MCF 10A (cell line): ENCODE measurements around the gene RIMS4. TPM values are rescaled to one million over a fixed set of nuclear protein-coding genes. Genes with fewer than 3 reads are reported as not detected.

Source experiments
- BruUV-seq: library from RNA; stranded (reverse); fragments of 400-500 nt; replicated peaks from 2 replicates; lab custom pipeline; 2021; lab: Mats Ljungman, UMichigan
- CTCF ChIA-PET: fragments of 300-600 bp; sonication (Branson Sonifier 250); formaldehyde crosslinking; extraction: SDS; loops from one replicate; lab custom pipeline; 2021; ENCODE audit warnings: antibody characterized with exemption, inconsistent platforms; lab: Yijun Ruan, JAX
- POLR2A ChIA-PET: fragments of 300-600, 350-650 bp; sonication (Branson Sonifier 250); formaldehyde crosslinking; extraction: SDS; loops from one replicate; lab custom pipeline; 2020; ENCODE audit warnings: antibody characterized with exemption, inconsistent platforms; lab: Yijun Ruan, JAX
- DNase-seq: peaks from one replicate; pipeline ENCODE4 v3.0.0-alpha.2; 2018; ENCODE audit not compliant: unreplicated experiment
- H3K27ac Mint-ChIP-seq: one replicate; pipeline ENCODE4 v1.8.0; 2022; ENCODE audit warnings: mild to moderate bottlenecking, low read depth, mixed read lengths; ENCODE audit not compliant: unreplicated experiment
- H3K27me3 Mint-ChIP-seq: one replicate; pipeline ENCODE4 v1.8.0; 2022; ENCODE audit warnings: mixed read lengths; ENCODE audit not compliant: insufficient read depth, unreplicated experiment
- H3K36me3 Mint-ChIP-seq: one replicate; pipeline ENCODE4 v1.8.0; 2022; ENCODE audit warnings: mild to moderate bottlenecking, moderate library complexity, mixed read lengths; ENCODE audit not compliant: insufficient read depth, unreplicated experiment
- H3K4me1 Mint-ChIP-seq: one replicate; pipeline ENCODE4 v1.8.0; 2022; ENCODE audit warnings: mixed read lengths; ENCODE audit not compliant: insufficient read depth, unreplicated experiment
- H3K4me3 Mint-ChIP-seq: one replicate; pipeline ENCODE4 v1.8.0; 2022; ENCODE audit warnings: mild to moderate bottlenecking, moderate library complexity, mixed read lengths; ENCODE audit not compliant: unreplicated experiment
- H3K9me3 Mint-ChIP-seq: one replicate; pipeline ENCODE4 v1.8.0; 2022; ENCODE audit warnings: mixed read lengths; ENCODE audit not compliant: unreplicated experiment
- intact Hi-C: fragments of 100-400 bp; cut with micrococcal nuclease; formaldehyde crosslinking; loops from 2 replicates; pipeline ENCODE4 v1.14.1; 2022
- total RNA-seq: library from RNA; stranded (reverse); gene quantifications from 2 replicates; pipeline ENCODE4 v1.2.3, GENCODE V29; 2022
- TF ChIP-seq, protein P1 (sequence below): fragments of 200-600 bp; IDR thresholded peaks from one replicate; pipeline ENCODE4 v1.8.0; 2022; ENCODE audit warnings: antibody characterized with exemption, mild to moderate bottlenecking; ENCODE audit not compliant: unreplicated experiment

RIMS4 gene
- total RNA-seq, 1 experiment from 2014 or later, result not detected

DNA sequence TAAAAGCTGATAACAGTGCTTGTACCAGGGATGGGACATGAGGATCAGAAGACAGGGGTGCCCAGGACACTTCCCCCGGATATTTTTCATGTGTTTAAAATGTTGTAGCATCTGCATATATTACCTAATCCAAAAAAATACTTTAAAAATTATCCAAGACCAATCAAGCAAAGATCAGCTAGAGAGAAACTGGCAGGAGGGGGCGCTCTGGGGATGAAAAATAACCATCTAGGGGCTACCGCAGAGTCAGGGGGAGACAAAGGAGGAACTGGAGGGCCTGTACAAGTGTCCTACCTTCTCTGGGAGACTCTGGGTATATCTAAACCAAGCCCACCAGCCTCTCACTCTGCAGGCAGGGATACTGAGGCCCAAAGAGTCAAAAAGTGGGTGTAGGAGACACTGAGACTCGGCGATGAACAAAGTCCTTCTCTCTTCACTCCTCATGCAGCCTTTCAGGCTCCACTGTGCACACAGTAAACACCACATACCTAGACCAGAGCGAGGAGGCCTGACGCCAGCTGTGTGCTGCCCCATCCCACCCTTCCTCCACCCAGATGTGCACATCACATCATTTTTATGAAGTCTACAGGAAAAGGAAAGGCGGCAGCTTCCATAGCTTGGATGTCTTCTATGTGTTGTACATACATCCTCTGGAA lies 9.8 kb downstream of the RIMS4 start:
- no peak overlapping the region for H3K4me3 Mint-ChIP-seq
- no peak overlapping the region for H3K27ac Mint-ChIP-seq
- TF ChIP-seq, protein P1, sequence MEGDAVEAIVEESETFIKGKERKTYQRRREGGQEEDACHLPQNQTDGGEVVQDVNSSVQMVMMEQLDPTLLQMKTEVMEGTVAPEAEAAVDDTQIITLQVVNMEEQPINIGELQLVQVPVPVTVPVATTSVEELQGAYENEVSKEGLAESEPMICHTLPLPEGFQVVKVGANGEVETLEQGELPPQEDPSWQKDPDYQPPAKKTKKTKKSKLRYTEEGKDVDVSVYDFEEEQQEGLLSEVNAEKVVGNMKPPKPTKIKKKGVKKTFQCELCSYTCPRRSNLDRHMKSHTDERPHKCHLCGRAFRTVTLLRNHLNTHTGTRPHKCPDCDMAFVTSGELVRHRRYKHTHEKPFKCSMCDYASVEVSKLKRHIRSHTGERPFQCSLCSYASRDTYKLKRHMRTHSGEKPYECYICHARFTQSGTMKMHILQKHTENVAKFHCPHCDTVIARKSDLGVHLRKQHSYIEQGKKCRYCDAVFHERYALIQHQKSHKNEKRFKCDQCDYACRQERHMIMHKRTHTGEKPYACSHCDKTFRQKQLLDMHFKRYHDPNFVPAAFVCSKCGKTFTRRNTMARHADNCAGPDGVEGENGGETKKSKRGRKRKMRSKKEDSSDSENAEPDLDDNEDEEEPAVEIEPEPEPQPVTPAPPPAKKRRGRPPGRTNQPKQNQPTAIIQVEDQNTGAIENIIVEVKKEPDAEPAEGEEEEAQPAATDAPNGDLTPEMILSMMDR, result peak; percentile 23
- intact Hi-C loops, result no loop called here
- H3K4me1 Mint-ChIP-seq, result no peaks in the 10 kb centered on the region
- peak; percentile 20 for DNase-seq
- ChIA-PET CTCF (interaction anchor here (0.6 to 1.8 kb wide), 5 partner anchors 15 to 490 kb away, joined by 3 to 9 read pairs (median 3); no protein-coding TSS in a partner anchor), POLR2A (interaction anchor here (0.6 to 0.9 kb wide), 2 partner anchors 32 to 85 kb away, joined by 3 read pairs; partner anchors contain the start of gene YWHAB)
- no peaks in the 10 kb centered on the region for H3K36me3 Mint-ChIP-seq
- peaks cover 48% of the 10 kb centered on the region for H3K27me3 Mint-ChIP-seq
- no peaks in the 10 kb centered on the region for H3K9me3 Mint-ChIP-seq
- no TSS peak for BruUV-seq

DNA sequence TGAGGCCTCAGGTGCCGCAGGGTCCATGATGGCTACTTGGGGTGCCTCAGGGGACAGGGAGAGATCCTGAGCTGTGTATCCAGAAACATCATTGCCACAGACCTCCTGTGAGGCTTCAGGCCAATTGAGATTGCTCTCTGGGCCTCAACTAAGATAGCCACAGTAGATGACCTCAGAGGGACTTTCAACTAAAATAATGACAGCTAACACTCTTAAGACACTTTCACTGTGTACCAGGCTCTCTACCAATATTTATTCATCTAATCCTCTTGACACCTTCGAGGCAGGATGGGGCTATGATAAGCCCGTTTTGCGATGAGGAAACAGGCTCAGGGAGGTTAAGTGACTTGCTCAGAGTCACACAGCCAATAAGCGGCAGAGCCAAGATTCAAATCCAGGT lies 10.7 kb downstream of the RIMS4 start:
- no peak overlapping the region for H3K4me3 Mint-ChIP-seq
- BruUV-seq, result no TSS peak
- no peaks in the 10 kb centered on the region for H3K4me1 Mint-ChIP-seq
- no peak for DNase-seq
- H3K9me3 Mint-ChIP-seq, result no peaks in the 10 kb centered on the region
- ChIA-PET POLR2A (interaction anchor here (0.9 kb wide), 1 partner anchor 31 kb away, joined by 3 read pairs; no protein-coding TSS in a partner anchor), CTCF (interaction anchor here (1.0 to 1.8 kb wide), 2 partner anchors 14 to 52 kb away, joined by 4 to 9 read pairs; no protein-coding TSS in a partner anchor)
- H3K36me3 Mint-ChIP-seq, result no peaks in the 10 kb centered on the region
- H3K27me3 Mint-ChIP-seq, result peaks cover 43% of the 10 kb centered on the region
- intact Hi-C loops, result no loop called here
- TF ChIP-seq, protein P1, result no peak
- H3K27ac Mint-ChIP-seq, result no peak overlapping the region

DNA sequence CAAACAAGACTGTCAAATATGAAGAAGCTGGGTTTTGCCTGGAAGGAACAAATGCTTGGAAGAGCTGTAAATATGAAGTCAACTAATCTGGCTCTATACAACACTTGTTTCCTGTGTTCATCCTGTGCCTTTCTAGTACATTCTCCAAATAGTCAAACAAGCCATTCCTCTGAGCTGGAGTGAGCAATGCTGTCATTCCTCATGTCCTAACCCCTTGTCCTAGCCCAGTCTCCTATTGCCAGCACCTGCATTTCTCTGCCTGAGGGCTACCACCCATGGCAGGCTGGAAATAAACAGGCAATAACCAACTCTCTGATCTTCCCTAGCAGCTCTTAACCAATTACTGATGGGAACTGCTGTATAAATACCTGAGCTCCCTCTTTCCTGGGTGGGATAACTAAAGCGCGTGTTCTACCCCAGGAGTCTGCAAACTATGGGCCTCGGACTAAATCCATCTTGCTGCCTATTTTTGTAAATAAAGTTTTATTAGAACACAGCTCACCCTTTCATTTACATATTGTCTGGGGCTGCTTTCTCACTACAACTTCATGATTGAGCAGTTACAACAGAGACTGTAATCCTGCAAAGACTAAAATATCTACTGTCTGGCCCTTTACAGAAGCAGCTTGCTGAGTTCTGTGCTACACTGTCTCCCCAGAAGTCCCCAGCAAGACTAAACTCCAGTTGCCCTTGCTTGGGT lies 13.4 kb downstream of the RIMS4 start:
- Mint-ChIP-seq H3K27ac (no peak overlapping the region), H3K4me3 (no peak overlapping the region), H3K36me3 (no peaks in the 10 kb centered on the region), H3K27me3 (peaks cover 16% of the 10 kb centered on the region), H3K4me1 (no peaks in the 10 kb centered on the region), H3K9me3 (no peaks in the 10 kb centered on the region)
- TF ChIP-seq, protein P1, result no peak
- no TSS peak for BruUV-seq
- intact Hi-C loops, result no loop called here
- DNase-seq, result no peak
- CTCF ChIA-PET, result interaction anchor here (0.5 to 0.7 kb wide), 5 partner anchors 64 to 628 kb away, joined by 3 to 4 read pairs (median 3); no protein-coding TSS in a partner anchor
- POLR2A ChIA-PET, result no interaction called here

DNA sequence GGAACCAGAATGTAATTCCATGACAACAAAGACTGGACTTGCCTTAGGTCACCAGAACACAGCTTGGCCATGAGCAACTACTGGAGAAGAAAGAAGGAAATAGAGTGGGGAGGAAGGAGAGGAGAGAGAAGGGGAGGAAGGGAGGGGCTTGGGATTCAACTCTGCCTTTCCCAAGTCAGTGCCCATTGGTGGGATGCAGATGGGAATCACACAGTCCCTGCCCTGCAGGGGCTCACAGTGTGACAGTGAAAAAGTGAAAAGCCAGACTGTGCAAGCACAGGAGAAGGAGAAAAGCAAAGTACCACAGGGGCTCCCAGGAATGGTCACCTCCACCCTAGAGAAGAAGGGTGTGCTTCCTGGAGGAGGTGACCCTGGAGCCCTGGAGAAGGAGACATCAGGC lies 14.0 kb downstream of the RIMS4 start:
- Mint-ChIP-seq H3K27ac (no peak overlapping the region), H3K4me3 (no peak overlapping the region), H3K9me3 (no peaks in the 10 kb centered on the region), H3K36me3 (no peaks in the 10 kb centered on the region), H3K27me3 (peaks cover 16% of the 10 kb centered on the region), H3K4me1 (no peaks in the 10 kb centered on the region)
- intact Hi-C loops, result no loop called here
- DNase-seq, result no peak
- CTCF ChIA-PET, result interaction anchor here (0.5 to 0.6 kb wide), 3 partner anchors 78 to 627 kb away, joined by 3 read pairs; no protein-coding TSS in a partner anchor
- BruUV-seq, result no TSS peak
- TF ChIP-seq, protein P1, result no peak
- POLR2A ChIA-PET, result interaction anchor here (0.7 kb wide), 1 partner anchor 210 kb away, joined by 3 read pairs; no protein-coding TSS in a partner anchor
